PC-9 (cell line): ENCODE measurements around the gene KCNC4. TPM values are rescaled to one million over a fixed set of nuclear protein-coding genes. Genes with fewer than 3 reads are reported as not detected.

ENCODE experiments used
- BruUV-seq: library from RNA; stranded (reverse); fragments of 400-500 nt; replicated peaks from 2 replicates; lab custom pipeline; 2021; lab: Mats Ljungman, UMichigan
- CTCF ChIA-PET: fragments of 300-600 bp; sonication (Branson Sonifier 250); formaldehyde crosslinking; loops from one replicate; lab custom pipeline; 2022; ENCODE audit warnings: antibody characterized with exemption; lab: Charles Lee
- POLR2A ChIA-PET: fragments of 300-600 bp; sonication (Branson Sonifier 250); formaldehyde crosslinking; loops from one replicate; lab custom pipeline; 2022; ENCODE audit warnings: antibody characterized with exemption; ENCODE audit not compliant: unreplicated experiment; lab: Charles Lee
- DNase-seq, 2 experiments: peaks; one replicate each; pipeline versions ENCODE4 v3.0.0 to v3.0.0-alpha.2; 2015 to 2022; ENCODE audit warnings: mixed read lengths in 1 of 2
- H2AFZ ChIP-seq: fragments of 200-600 bp; sonication (generic); 2 replicates; pipeline ENCODE4 v1.8.1; 2017; ENCODE audit warnings: antibody characterized with exemption
- H3F3A ChIP-seq: fragments of 200-600 bp; sonication (generic); 2 replicates; pipeline ENCODE4 v1.8.1; 2017; ENCODE audit warnings: antibody characterized with exemption, mild to moderate bottlenecking, low read depth; ENCODE audit not compliant: insufficient read depth
- H3K27ac ChIP-seq: fragments of 200-600 bp; sonication (generic); 2 replicates; pipeline ENCODE4 v1.6.1; 2016; ENCODE audit warnings: mixed run types
- H3K27me3 ChIP-seq: fragments of 200-600 bp; sonication (generic); 2 replicates; pipeline ENCODE4 v1.6.1; 2016; ENCODE audit warnings: low read depth, mixed run types; ENCODE audit not compliant: insufficient read depth
- H3K36me3 ChIP-seq: fragments of 200-600 bp; sonication (generic); 2 replicates; pipeline ENCODE4 v1.6.1; 2016; ENCODE audit warnings: low read depth, mixed run types
- H3K4me1 ChIP-seq: fragments of 200-600 bp; sonication (generic); replicated peaks from 2 replicates; pipeline ENCODE4 v1.6.1; 2016; ENCODE audit warnings: mixed run types; ENCODE audit not compliant: insufficient read depth
- H3K4me2 ChIP-seq: fragments of 200-600 bp; sonication (generic); 2 replicates; pipeline ENCODE4 v1.6.1; 2017; ENCODE audit warnings: mixed run types
- H3K4me3 ChIP-seq: fragments of 200-600 bp; sonication (generic); 2 replicates; pipeline ENCODE4 v1.6.1; 2016; ENCODE audit warnings: mixed run types
- H3K79me2 ChIP-seq: fragments of 200-600 bp; sonication (generic); 2 replicates; pipeline ENCODE4 v1.6.1; 2017; ENCODE audit warnings: low read depth, mixed run types
- H3K9me2 ChIP-seq: fragments of 200-600 bp; sonication (generic); 2 replicates; pipeline ENCODE4 v1.8.1; 2017; ENCODE audit warnings: mild to moderate bottlenecking; ENCODE audit not compliant: insufficient read depth
- H3K9me3 ChIP-seq: fragments of 200-600 bp; sonication (generic); 2 replicates; pipeline ENCODE4 v1.8.1; 2016; ENCODE audit warnings: low read depth; ENCODE audit not compliant: insufficient read depth
- H4K20me1 ChIP-seq: fragments of 200-600 bp; sonication (generic); 2 replicates; pipeline ENCODE4 v1.8.1; 2017; ENCODE audit not compliant: insufficient read depth
- CTCF ChIP-seq: fragments of 200-600 bp; sonication (generic); conservative IDR thresholded peaks from 2 replicates; pipeline ENCODE4 v1.6.1; 2017; ENCODE audit warnings: mixed run types, antibody characterized with exemption, mild to moderate bottlenecking, moderate library complexity
- EZH2 ChIP-seq: fragments of 200-600 bp; sonication (generic); IDR thresholded peaks from 2 replicates; pipeline ENCODE4 v1.8.0; 2017; ENCODE audit warnings: antibody characterized with exemption, low read depth
- intact Hi-C: fragments of 100-400 bp; cut with micrococcal nuclease; formaldehyde crosslinking; loops from one replicate; pipeline ENCODE4 v1.10.0; 2022; ENCODE audit not compliant: unreplicated experiment
- total RNA-seq: library from RNA; stranded (reverse); gene quantifications from 2 replicates; pipeline ENCODE4 v1.2.3, GENCODE V29; 2021

KCNC4 gene
- total RNA-seq, 1 experiment from 2014 or later, result 8.6 TPM

GRCh38 chr1:110221119-110221518 lies 11.0 kb downstream of the KCNC4 start:
- H3F3A ChIP-seq, result no peaks in the 10 kb centered on the region; the same call in 1 of the 2 replicates
- H3K4me2 ChIP-seq, result no peak overlapping the region
- CTCF ChIA-PET, result no interaction called here
- DNase-seq, result no peak
- no TSS peak for BruUV-seq
- intact Hi-C loops, result no loop called here
- H3K27ac ChIP-seq, result no peak overlapping the region
- no peak overlapping the region for H3K4me3 ChIP-seq
- H4K20me1 ChIP-seq, result peaks cover 4% of the 10 kb centered on the region; the same call in 1 of the 2 replicates
- H2AFZ ChIP-seq, result no peak overlapping the region
- H3K9me2 ChIP-seq, result no peaks in the 10 kb centered on the region
- H3K27me3 ChIP-seq, result no peaks in the 10 kb centered on the region
- POLR2A ChIA-PET, result no interaction called here
- no peaks in the 10 kb centered on the region for H3K9me3 ChIP-seq
- H3K4me1 ChIP-seq, result peaks cover 4% of the 10 kb centered on the region; the same call in 1 of the 2 replicates
- no peak for TF ChIP-seq CTCF
- TF ChIP-seq EZH2, result no peak
- H3K79me2 ChIP-seq, result no peaks in the 10 kb centered on the region; the same call in 1 of the 2 replicates
- no peaks in the 10 kb centered on the region; the same call in 1 of the 2 replicates for H3K36me3 ChIP-seq

GRCh38 chr1:110223127-110223526 lies 13.0 kb downstream of the KCNC4 start:
- no peak for TF ChIP-seq CTCF
- no peak for TF ChIP-seq EZH2
- intact Hi-C loops, result no loop called here
- peaks cover 13% of the 10 kb centered on the region for H3K4me1 ChIP-seq
- H3K36me3 ChIP-seq, result no peaks in the 10 kb centered on the region
- DNase-seq, result no peak
- H3K4me2 ChIP-seq, result no peak overlapping the region
- no peaks in the 10 kb centered on the region for H3K27me3 ChIP-seq
- peaks cover 12% of the 10 kb centered on the region; the same call in 1 of the 2 replicates for H3F3A ChIP-seq
- CTCF ChIA-PET, result no interaction called here
- no peak overlapping the region for H3K27ac ChIP-seq
- H4K20me1 ChIP-seq, result 0 out of 2 replicates have a peak, but pooled peaks cover 4% of the 10 kb centered on the region
- no peak overlapping the region for H2AFZ ChIP-seq
- no TSS peak for BruUV-seq
- H3K79me2 ChIP-seq, result no peaks in the 10 kb centered on the region
- POLR2A ChIA-PET, result no interaction called here
- no peak overlapping the region for H3K4me3 ChIP-seq
- H3K9me3 ChIP-seq, result no peaks in the 10 kb centered on the region
- H3K9me2 ChIP-seq, result no peaks in the 10 kb centered on the region

DNA sequence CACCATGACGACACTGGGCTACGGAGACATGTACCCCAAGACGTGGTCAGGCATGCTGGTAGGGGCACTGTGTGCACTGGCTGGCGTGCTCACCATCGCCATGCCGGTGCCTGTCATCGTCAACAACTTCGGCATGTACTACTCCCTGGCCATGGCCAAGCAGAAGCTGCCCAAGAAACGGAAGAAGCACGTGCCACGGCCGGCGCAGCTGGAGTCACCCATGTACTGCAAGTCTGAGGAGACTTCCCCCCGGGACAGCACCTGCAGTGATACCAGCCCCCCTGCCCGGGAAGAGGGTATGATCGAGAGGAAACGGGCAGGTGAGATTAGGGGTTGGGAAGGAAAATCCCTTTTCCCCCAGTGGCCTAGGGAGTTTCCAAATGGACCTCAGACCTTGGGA lies 13.5 kb downstream of the KCNC4 start:
- no peaks in the 10 kb centered on the region for H3K36me3 ChIP-seq
- no peaks in the 10 kb centered on the region for H3K9me3 ChIP-seq
- intact Hi-C loops, result no loop called here
- no peaks in the 10 kb centered on the region for H3K79me2 ChIP-seq
- no peaks in the 10 kb centered on the region for H3K9me2 ChIP-seq
- no peaks in the 10 kb centered on the region for H4K20me1 ChIP-seq
- ChIA-PET POLR2A (no interaction called here), CTCF (no interaction called here)
- H3K4me1 ChIP-seq, result peaks cover 18% of the 10 kb centered on the region
- TF ChIP-seq CTCF (no peak), EZH2 (no peak)
- H2AFZ ChIP-seq, result no peak overlapping the region
- DNase-seq, result no peak
- BruUV-seq, result no TSS peak
- H3K4me2 ChIP-seq, result no peak overlapping the region
- peaks cover 17% of the 10 kb centered on the region; the same call in 1 of the 2 replicates for H3F3A ChIP-seq
- H3K27me3 ChIP-seq, result no peaks in the 10 kb centered on the region
- H3K4me3 ChIP-seq, result no peak overlapping the region
- H3K27ac ChIP-seq, result no peak overlapping the region
